ENCODE results near the gene AGBL2.
"Not testable (repeated sequence)": the region's sequence is repeated elsewhere in the genome, so short reads cannot be mapped to it uniquely, and the experiment has no call there.

Gene AGBL2, protein sequence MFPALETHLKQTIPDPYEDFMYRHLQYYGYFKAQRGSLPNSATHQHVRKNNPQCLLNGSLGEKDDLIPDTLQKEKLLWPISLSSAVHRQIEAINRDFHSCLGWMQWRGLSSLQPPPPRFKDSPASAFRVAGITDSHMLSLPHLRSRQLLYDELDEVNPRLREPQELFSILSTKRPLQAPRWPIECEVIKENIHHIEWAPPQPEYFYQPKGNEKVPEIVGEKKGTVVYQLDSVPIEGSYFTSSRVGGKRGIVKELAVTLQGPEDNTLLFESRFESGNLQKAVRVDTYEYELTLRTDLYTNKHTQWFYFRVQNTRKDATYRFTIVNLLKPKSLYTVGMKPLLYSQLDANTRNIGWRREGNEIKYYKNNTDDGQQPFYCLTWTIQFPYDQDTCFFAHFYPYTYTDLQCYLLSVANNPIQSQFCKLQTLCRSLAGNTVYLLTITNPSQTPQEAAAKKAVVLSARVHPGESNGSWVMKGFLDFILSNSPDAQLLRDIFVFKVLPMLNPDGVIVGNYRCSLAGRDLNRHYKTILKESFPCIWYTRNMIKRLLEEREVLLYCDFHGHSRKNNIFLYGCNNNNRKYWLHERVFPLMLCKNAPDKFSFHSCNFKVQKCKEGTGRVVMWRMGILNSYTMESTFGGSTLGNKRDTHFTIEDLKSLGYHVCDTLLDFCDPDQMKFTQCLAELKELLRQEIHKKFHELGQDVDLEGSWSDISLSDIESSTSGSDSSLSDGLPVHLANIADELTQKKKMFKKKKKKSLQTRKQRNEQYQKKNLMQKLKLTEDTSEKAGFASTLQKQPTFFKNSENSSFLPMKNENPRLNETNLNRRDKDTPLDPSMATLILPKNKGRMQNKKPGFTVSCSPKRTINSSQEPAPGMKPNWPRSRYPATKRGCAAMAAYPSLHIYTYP

DNA sequence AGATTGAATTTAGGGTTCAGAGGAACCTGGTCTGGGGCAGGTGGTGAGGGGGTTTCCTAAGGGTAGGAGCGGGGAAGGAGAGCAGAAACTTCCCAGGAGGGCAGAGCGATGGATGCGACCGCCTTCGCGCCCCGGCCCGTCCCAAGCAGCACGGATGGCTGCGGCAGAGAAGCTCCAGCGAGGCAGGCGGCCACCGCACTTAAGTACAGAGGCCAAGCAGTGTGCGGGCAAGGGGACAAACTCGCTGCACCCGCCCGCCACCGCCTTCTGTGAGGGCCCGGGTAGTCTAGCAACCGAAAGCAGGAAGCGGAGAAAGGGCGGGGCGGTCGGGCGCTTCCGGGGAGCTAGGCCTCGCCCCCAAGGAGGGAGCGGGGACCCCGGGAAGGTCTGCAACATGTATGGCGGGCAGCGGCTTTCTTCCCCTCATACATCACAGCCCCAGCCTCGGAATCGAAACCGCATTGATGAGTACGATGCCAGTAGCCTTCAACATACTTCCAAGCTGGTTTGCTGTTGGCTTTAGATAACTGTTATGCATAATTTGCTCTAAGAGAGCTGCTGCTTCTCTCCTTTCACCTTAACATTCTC lies at the start of gene AGBL2:
AGBL2 (minus strand) TSS at position 288 of the 588 bp plus-strand sequence. CDS start 719 bp downstream, outside the sequence.
- peak; percentile 77 for DNase-seq (ENCODE audit: low read depth)

DNA sequence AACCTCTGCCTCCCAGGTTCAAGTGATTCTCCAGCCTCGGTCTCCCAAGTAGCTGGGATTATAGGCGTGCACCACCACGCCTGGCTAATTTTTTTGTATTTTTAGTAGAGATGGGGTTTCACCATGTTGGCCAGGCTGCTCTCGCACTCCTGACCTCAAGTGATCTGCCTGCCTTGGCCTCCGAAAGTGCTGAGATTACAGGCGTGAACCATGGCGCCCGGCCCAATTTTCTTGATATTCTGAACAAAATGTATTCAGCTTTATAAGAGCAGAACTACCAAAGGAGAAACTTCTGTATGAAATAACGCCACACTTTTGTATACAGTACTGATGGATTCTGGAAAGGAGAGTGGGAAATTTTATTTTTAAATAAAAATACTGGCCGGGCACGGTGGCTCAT lies 44.1 kb upstream of the AGBL2 start:
- DNase-seq (ENCODE audit: low read depth): not testable (repeated sequence)

DNA sequence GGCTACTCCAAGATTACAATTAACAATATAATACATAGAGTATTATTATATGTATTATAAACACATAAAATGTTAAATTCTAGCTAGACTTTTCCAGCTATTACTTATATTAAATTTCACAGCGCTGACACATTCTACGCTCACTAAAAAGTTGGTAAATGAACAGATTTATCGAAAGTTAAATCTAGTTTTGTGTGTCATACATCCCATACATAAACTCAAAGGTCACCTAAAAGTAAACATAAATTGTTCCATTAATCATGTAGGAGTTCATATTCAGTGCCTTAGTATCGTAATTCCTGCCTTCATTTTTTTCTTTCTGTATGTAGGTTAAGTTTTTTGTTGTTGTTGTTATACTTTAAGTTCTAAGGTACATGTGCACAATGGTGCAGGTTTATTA lies 41.0 kb upstream of the AGBL2 start:
- DNase-seq (ENCODE audit: low read depth): no peak

DNA sequence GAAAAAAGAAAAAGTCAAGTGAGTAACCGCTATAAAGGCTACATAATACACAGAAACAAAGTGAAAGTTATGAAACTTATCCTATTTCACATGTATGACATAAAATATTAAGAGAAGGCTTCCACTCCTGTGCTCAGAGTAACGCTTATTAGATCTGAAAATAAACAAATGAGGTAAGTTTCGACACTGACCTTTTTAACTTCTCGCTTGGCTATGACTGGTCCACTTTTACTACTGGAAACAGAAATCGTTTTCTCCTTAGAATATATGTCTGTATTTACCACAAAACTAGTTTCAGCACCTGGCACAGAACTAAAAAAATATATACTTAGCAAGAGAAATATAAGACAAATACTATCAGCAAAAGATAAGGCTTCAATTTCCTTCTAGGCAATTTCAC lies 35.6 kb upstream of the AGBL2 start:
- DNase-seq (ENCODE audit: low read depth): no peak

DNA sequence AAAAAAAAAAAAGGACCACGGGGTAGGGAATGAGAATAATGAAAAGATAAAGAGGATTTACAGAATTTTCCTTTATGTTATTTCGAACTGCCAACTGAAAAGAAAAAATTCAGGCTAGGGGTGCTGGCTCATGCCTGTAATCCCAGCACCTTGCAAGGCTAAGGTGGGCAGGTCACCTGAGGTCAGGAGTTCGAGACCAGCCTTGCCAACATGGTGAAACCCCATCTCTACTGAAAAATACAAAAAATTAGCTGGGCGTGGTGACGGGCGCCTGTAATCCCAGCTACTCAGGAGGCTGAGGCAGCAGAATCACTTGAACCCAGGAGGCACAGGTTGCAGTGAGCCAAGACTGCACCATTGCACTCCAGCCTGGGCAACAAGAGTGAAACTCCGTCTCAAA lies 27.3 kb upstream of the AGBL2 start:
- not testable (repeated sequence) for DNase-seq (ENCODE audit: low read depth)

DNA sequence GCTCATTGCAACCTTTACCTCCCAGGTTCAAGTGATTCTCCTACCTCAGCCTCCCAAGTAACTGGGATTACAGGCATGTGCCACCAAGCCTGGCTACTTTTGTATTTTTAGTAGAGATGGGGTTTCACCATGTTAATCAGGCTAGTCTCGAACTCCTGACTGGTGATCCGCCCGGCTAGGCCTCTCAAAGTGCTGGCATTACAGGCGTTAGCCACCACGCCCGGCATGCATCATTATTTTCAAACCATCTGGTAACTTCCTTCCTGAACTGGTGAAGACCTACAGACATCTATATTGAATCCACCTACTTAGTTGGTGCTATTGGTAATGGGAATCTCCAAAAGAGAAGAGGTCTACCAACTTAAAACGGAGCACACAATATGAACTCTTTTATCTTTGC lies 22.6 kb upstream of the AGBL2 start:
- DNase-seq (ENCODE audit: low read depth): not testable (repeated sequence)

DNA sequence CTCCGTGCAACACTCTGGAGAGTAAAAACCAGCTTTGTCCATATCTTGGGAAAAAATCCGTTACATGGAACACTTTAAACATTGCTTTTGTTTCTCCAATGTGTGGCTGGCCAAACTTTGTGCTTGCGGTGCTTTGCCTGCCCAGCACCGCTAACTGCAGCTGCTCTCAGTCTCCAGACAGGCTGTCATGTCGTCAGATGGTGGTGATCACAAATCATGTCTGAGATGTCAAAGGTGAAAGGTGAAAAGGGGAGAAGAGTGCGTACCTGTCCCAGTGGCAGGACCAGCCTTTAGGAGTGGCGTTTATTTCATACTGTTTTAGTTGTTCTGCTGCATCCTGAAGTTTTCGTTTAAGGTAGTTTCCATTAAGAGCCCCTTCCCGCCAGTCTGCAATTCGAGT lies 17.1 kb upstream of the AGBL2 start:
- DNase-seq (ENCODE audit: low read depth): no peak

DNA sequence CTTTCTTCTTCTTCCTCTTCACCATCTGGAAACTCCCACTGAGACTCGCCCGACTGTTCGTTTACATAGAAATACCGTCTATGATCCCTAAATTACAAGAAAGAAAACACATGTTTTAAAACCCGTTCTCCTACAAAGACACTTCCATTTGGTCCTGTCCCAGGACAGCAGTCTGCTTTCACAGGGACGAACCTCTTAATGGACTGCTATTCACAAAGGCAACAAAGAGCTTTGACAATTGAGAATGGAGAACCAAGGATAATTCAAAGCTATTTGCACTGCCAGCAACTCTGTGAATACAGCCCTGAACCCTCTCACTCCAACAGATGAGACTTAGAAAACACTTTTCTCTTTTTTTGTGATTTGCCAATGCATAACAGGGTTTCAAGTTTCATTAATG lies 16.3 kb upstream of the AGBL2 start:
- no peak for DNase-seq (ENCODE audit: low read depth)

DNA sequence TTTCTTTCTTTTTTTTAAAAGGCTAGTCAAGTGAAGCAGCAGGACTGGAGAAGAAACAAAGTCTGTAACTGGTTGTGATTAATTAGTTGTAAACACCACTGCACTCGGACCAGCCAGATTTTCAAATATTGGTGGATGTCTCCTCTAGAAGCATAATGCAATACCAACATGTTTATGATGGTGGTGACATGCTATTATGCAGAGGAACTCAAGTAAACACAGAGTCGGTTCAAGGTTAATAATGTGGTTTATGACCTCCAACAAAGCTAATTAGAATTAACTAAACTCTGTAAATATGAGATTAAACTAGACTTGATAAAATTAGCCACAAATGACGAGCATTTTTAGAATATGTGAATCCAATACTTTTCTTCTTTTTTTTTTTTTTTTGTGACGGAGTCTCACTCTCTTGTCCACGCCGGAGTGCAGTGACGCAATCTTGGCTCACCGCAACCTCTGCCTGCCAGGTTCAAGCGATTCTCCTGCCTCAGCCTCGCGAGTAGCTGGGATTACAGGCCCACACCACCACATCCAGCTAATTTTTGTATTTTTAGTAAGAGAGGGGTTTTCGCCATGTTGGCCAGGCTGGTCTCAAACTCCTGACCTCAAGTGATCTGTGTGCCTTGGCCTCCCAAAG lies 11.8 kb upstream of the AGBL2 start:
- DNase-seq (ENCODE audit: low read depth): no peak

DNA sequence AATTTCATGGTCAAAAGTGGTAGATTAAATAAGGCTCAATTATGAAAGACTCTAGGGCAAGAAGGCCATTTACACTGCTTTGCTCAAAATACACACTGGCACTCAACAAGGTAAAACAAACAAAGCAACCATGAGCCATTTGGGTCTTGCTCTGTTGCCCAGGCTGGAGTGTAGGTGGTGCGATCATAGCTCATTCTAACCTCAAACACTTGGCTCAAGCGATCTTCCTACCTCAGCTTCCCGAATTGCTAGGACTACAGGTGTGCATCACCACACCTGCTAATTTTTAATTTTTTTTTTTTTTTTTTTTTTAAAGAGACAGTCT lies 10.9 kb upstream of the AGBL2 start:
- DNase-seq (ENCODE audit: low read depth): no peak

DNA sequence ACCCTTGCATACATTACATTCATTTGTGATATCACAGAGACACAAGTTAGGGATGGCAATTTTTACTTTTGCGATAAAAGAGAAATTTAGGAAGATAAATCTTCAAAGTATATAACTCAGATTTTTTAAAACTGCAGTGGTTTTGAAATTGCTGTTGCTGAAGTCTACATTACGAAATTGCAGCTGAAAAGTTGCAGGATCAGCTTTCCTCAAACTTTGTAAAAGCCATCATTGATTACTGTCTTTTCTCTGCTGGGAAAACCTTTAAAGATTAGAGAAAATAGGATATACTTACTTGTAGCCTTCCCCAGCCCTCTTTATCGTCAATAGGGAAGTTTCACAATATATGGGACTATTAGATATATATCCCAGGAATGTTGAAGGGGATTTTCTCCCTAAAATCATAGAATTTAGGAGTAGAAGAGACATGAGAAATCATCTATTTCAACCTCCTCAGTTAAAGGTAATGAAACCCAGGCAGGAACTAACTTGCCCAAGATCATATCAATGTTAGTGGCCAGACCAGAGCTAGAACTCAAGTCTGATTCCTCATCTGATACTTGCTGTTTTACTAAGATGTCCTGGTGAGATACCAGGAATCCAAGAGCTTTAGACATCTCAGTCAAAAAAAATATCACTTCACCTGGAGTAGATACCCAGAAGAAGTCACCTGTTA lies 10.4 kb upstream of the AGBL2 start:
- no peak for DNase-seq (ENCODE audit: low read depth)

DNA sequence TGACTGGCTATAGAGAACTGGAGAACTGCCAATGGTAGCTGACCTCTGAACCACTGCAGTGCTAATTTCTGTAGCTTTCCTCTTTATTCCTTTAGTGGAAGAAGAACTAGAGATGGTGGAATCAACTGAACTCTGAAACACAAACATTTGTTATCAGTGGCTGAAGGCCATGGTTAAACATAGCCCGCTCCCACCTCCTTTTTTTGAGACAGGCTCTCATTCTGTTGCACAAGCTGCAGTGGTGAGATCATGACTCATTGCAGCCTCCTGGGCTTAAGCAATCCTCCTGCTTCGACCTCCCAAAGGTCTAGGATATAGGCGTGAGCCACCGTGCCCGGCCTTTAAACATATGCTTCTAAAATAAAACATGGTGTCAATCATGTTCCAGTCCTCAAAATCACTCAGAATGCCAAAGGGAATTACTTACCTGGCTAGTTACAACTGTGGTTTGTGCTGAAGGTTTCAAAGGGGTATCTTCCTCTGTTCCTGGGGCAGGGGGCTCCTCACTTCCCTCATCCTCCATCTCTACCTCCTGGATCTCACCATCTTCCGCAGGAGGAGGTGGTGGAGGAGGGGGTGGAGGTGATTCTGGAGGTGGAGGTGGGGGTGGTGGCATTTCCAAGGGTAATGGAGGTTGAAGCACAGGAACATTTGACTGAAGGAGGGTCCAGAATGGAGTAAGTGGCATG lies 9.0 kb upstream of the AGBL2 start:
- DNase-seq (ENCODE audit: low read depth): no peak

DNA sequence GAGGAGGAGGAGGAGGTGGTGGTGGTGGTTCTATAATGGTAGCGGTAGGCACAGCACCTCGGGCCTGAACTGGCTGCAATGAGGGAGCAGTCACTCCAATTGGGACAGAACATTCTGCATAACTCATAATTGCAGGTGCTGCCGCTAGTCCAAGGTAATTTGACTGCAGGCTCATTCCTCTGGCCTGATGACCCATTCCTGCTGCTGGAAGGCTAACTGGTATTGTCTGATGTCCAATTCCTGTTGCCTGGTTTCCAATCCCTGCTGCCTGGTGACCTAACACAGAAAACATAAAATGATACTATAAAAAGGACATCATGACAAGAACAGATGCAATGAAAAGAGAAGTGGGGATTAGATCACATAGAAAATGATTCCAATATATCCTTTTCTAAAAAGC lies 7.9 kb upstream of the AGBL2 start:
- DNase-seq (ENCODE audit: low read depth): no peak

DNA sequence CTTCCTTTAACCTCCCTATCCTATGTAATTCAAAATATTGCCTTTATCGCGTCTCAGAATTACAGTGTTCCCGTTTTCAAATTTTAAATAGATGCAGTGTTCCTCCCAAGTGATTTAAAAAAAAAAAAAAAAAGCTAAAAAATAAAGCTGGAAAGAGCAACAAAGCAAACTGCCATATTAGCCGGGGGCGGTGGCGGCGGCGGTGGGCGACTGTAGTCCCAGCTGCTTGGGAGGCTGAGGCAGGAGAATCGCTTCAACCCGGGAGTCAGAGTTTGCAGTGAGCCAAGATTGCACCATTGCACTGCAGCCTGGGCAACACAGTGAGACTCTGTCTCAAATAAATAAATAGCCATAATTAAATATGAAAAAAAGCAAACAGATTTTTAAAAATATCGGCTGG lies 5.5 kb upstream of the AGBL2 start:
- no peak for DNase-seq (ENCODE audit: low read depth)

DNA sequence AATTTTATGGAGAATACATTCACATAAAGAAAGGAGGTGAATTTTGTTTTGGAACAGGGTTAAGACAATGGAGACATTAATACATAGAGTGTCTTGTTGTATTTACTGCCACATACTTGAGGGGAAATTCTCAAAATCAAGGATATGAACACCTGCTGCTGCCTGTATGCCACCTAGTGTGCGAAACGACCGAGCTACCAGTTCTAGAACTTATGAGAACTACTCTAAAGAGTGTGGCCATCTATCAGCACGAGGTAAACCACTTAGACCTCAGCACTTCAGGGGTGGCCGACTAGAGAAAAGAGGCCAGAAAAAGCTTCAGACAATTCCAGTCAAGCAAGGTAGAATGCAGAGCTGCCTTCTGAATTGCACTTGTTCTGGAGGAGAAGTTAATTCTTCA lies 1.5 kb upstream of the AGBL2 start:
- DNase-seq (ENCODE audit: low read depth): no peak

DNA sequence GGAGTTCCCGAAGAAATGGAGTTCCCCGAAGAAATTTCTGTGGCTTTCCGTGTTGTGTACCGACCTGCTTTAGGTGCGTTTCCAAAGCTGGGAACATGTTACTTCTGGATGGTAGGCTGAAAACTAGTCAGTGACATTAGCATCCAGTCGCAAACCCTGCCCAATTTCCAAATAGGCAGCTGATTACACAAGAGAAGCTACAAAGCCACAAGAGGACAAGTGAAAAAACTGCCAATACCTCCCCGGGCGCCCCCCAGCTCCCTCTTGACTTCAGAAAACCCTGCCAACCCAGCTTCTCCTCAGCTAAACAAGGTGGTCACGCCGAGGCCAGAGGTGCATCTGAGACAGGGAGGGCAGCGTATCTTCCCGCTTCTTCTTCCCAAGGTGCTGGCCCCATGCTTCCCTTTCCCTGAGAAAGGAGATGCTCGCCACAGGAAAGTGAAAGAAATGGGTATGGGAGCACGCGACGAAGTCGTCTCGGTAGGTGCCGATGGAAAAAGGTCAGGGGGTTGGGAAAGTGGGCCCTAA lies 551 bp downstream of the AGBL2 start:
- no peak for DNase-seq (ENCODE audit: low read depth)

DNA sequence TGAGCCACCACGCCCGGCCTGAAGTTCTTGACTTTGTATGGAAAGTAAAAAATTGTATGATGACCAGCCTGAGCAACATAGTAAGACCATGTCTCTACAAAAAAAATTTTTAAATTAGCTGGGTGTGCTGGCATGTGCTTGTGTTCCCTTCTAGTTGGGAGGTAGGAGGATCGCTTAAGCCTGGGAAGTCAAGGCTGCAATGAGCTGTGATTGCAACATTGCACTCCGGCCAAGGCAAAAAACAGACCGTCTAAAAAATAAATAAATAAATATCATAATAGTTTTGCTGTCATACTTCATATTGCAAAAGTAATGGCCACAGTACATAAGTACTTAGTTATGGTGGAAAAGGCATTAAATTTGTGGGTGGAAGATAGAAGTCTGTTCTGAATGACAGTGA lies 3.4 kb downstream of the AGBL2 start:
- no peak for DNase-seq (ENCODE audit: low read depth)

DNA sequence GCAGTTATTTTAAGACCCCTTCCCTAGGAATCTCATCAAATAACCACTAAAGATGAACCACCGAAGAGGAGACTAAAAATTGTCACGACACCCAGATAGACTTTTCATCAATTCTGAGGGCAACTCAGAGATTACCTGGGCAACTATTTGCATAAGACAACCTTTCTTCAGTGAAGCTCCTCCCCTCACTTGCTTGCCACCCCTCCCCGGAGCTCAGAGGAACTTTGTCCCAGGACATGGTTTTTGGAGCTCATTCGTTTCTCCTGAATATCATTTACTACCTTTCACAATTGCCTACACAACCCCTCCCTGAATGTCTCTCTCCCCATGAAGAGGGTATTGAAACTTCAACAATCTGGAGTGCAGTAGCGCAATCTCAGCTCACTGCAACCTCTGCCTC lies 3.9 kb downstream of the AGBL2 start:
- DNase-seq (ENCODE audit: low read depth): no peak

DNA sequence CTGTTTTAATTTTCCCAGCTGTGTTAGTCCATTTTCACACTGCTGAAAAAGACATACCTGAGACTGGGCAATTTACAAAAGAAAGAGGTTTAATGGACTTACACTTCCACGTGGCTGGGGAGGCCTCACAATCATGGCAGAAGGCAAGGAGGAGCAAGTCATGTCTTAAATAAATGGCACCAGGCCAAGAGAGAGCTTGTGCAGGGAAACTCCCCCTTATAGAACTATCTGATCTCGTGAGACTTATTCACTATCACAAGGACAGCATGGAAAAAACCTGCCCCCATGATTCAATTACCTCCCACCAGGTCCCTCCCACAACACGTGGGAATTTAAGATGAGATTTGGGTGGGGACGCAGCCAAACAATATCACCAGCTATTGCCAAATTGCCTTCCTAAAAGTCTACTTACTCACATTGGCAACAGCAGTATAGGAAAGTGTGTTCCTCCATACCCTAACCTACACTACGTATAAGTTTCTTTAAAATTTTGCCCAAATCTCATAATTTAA lies 7.8 kb downstream of the AGBL2 start:
- DNase-seq (ENCODE audit: low read depth): not testable (repeated sequence)

DNA sequence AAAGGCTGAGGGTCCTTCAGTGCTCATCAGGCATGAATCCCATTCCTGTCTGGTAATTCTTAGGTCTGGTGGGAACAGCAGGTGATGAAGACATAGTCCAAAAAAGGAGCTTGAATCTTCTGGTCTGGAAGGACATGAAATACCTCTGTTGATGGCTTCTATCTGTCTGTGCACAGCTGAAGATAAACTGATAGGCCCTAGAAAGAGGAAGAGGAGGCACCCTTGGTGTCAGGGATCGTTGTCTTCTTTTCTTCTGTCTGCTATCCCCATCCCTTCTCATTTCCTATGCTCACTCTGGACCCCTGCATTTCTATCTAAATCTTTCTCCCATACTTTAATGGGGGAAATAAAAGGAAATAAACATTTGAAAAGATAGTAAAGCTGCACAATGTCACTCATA lies 9.4 kb downstream of the AGBL2 start:
- no peak for DNase-seq (ENCODE audit: low read depth)

DNA sequence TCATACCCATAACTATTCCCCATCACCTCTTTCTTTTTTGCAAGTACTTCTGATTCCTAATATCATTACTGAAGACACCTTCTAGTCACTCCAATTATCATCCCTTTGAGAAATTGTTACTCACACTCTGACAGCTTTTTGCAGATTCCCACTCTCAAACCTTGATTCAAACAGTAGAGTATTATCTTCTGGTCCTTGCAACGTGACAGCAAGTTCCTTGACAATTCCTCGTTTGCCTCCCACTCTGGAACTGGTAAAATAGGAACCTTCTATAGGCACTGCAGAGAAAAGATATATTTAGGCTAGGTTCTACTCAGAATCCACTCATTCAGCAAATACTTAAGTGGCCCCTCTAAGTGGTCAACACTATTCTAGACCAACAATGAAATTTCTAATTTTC lies 23.2 kb downstream of the AGBL2 start:
- DNase-seq (ENCODE audit: low read depth): no peak
